DND-41 (cell line): ENCODE results near the gene PRELID2.

Experiments used
- ATAC-seq: fragments of 200-7000 bp; cut with Tn5 transposase; 3 replicates; pipeline ENCODE4 v1.9.1; 2021; ENCODE audit warnings: low read depth; ENCODE audit not compliant: insufficient read depth
- DNase-seq: peaks from one replicate; pipeline ENCODE4 v3.0.0-alpha.2; 2020
- H2AFZ ChIP-seq: 2 replicates; pipeline ENCODE4 v1.6.0; 2012; ENCODE audit warnings: low read depth, low read length
- H3K27ac ChIP-seq: 2 replicates; pipeline ENCODE4 v1.5.1; 2012; ENCODE audit warnings: low read length, inconsistent platforms
- H3K27me3 ChIP-seq: fragments of 200-600 bp; sonication (generic); 2 replicates; pipeline ENCODE4 v1.6.0; 2012; ENCODE audit warnings: low read length, mild to moderate bottlenecking, inconsistent platforms; ENCODE audit not compliant: insufficient read depth, poor library complexity
- H3K36me3 ChIP-seq: 2 replicates; pipeline ENCODE4 v1.5.1; 2012; ENCODE audit warnings: low read length, inconsistent platforms; ENCODE audit not compliant: insufficient read depth
- H3K4me1 ChIP-seq: 2 replicates; pipeline ENCODE4 v1.5.1; 2012; ENCODE audit warnings: mild to moderate bottlenecking, low read length; ENCODE audit not compliant: insufficient read depth
- H3K4me2 ChIP-seq: 2 replicates; pipeline ENCODE4 v1.6.0; 2012; ENCODE audit warnings: mild to moderate bottlenecking, moderate library complexity, low read length, inconsistent platforms; ENCODE audit not compliant: insufficient read depth
- H3K4me3 ChIP-seq, 2 experiments: fragments of 200-600 bp in 1 of 2; shearing (Covaris generic) in 1 of 2; 2 replicates each; pipeline ENCODE4 v1.5.1; 2012 to 2016; ENCODE audit warnings: inconsistent platforms in 2 of 2, low read length in 2 of 2, mild to moderate bottlenecking in 2 of 2, low read depth in 1 of 2, moderate library complexity in 1 of 2
- H3K79me2 ChIP-seq: 2 replicates; pipeline ENCODE4 v1.6.0; 2012; ENCODE audit warnings: low read length, inconsistent platforms; ENCODE audit not compliant: insufficient read depth
- H3K9ac ChIP-seq: 2 replicates; pipeline ENCODE4 v1.6.0; 2012; ENCODE audit warnings: low read depth, mild to moderate bottlenecking, inconsistent platforms, low read length, moderate library complexity
- H3K9me3 ChIP-seq: 2 replicates; pipeline ENCODE4 v1.5.1; 2012; ENCODE audit warnings: low read length, moderate library complexity, mild to moderate bottlenecking, inconsistent platforms; ENCODE audit not compliant: insufficient read depth, severe bottlenecking
- H4K20me1 ChIP-seq: 2 replicates; pipeline ENCODE4 v1.6.0; 2012; ENCODE audit warnings: low read length; ENCODE audit not compliant: insufficient read depth
- CTCF ChIP-seq: IDR thresholded peaks from 2 replicates; pipeline ENCODE4 v1.5.1; 2012; ENCODE audit warnings: borderline replicate concordance, low read length, moderate library complexity, mild to moderate bottlenecking; ENCODE audit not compliant: poor library complexity, severe bottlenecking; ENCODE audit errors: extremely low read depth
- EZH2 ChIP-seq: IDR thresholded peaks from 3 replicates; pipeline ENCODE4 v1.6.1; 2012; ENCODE audit warnings: borderline replicate concordance, low read depth, mild to moderate bottlenecking, moderate library complexity, low read length, inconsistent platforms; ENCODE audit not compliant: severe bottlenecking

PRELID2 gene

GRCh38 chr5:145829708-145830361, 5.3 kb downstream of the PRELID2 start:
- Histone ChIP-seq H3K27ac (no peak overlapping the region), H3K4me2 (no peak overlapping the region), H3K9ac (no peak overlapping the region), H3K9me3 (no peaks in the 10 kb centered on the region), H2AFZ (no peak overlapping the region), H3K27me3 (peaks cover 4% of the 10 kb centered on the region), H3K4me1 (no peaks in the 10 kb centered on the region), H3K4me3 (no peak overlapping the region), H4K20me1 (no peaks in the 10 kb centered on the region), H3K79me2 (no peaks in the 10 kb centered on the region), H3K36me3 (no peaks in the 10 kb centered on the region)
- TF ChIP-seq EZH2 (no peak), CTCF (no peak)
- ATAC-seq (no peak), DNase-seq (no peak)

- Histone ChIP-seq H3K27ac (no peak overlapping the region), H3K36me3 (no peaks in the 10 kb centered on the region), H3K4me1 (no peaks in the 10 kb centered on the region), H3K4me3 (no peak overlapping the region), H2AFZ (no peak overlapping the region), H3K79me2 (no peaks in the 10 kb centered on the region), H3K27me3 (peaks cover 4% of the 10 kb centered on the region), H3K9me3 (no peaks in the 10 kb centered on the region), H4K20me1 (no peaks in the 10 kb centered on the region), H3K9ac (no peak overlapping the region), H3K4me2 (no peak overlapping the region)
- TF ChIP-seq EZH2: no peak
- no peak for TF ChIP-seq CTCF
- DNase-seq (no peak), ATAC-seq (no peak)
These were observed 8.1 kb downstream of the PRELID2 start for GRCh38 chr5:145826895-145827674.

GRCh38 chr5:145825751-145826180, 9.4 kb downstream of the PRELID2 start:
- peak; percentile 78 for TF ChIP-seq CTCF
- no peak for TF ChIP-seq EZH2
- Histone ChIP-seq H3K36me3 (no peaks in the 10 kb centered on the region), H3K4me1 (no peaks in the 10 kb centered on the region), H3K9ac (no peak overlapping the region), H3K27me3 (peaks cover 4% of the 10 kb centered on the region), H3K27ac (no peak overlapping the region), H3K4me2 (no peak overlapping the region), H3K9me3 (no peaks in the 10 kb centered on the region), H2AFZ (no peak overlapping the region), H3K4me3 (no peak overlapping the region), H3K79me2 (no peaks in the 10 kb centered on the region), H4K20me1 (no peaks in the 10 kb centered on the region)
- DNase-seq (peak; percentile 7), ATAC-seq (peak; percentile 66; the same call in 2 of the 3 replicates)
